ENCODE measurements around the gene LTF. TPM values are rescaled to one million over a fixed set of nuclear protein-coding genes. Genes with fewer than 3 reads are reported as not detected.

Gene LTF
- total and polyA plus RNA-seq, 9 of the 15 experiments (the other 6 are each of a cell fraction or from before 2014, with no cell fraction given): 0.07 TPM; not detected in 8

DNA sequence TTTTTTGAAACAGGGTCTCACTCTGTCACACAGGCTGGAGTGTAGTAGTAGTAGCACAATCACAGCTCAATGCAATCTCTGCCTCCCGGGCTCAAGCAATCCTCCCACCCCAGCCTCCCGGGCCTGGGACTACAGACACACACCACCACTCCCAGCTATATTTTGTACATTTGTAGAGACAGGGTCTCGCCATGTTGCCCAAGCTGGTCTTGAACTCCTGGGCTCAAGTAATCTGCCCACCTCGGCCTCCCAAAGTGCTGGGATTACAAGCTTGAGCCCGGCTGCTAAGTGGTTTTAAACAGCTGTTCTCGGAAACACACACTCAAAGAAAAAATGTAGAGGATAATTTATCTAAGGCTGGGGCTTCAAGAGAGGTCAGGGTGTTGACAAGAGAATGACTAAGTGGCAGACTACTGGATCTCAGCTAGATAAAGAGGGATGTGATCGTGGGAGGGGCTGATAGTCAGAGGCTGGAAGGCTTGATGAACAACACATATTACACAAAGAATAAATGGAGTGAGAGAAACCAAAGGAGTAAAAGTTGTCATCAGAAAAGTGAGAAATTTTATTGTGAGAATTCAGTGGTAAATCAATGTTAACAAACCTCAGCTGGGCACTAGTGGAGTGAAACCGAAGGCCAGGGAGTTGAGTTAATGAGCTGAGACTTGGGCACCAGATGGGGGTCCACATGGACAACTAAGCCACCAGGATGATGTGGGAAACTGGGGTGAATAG, 64.5 kb downstream of the LTF start (continued):
- TF ChIP-seq ARNT (IDR thresholded peaks at IDR 0.05) (peak in 1 of 2 experiments; percentile 90; a peak in 3 of 4 replicates), ESRRA (IDR thresholded peaks at IDR 0.05; ENCODE audit: borderline replicate concordance, low read depth) (peak; percentile 64; the same call in 1 of the 2 replicates), ZBTB1 (CRISPR knock-in tag; IDR thresholded peaks at IDR 0.05; ENCODE audit: borderline replicate concordance, low read depth) (no peak), ZNF644 (tag; IDR thresholded peaks at IDR 0.05; ENCODE audit: low read depth) (peak; percentile 76; the same call in 1 of the 2 replicates), FOXA1 (IDR thresholded peaks at IDR 0.05; ENCODE audit: borderline replicate concordance) (no peak), CEBPB (tag; IDR thresholded peaks at IDR 0.05) (no peak), ZNF146 (CRISPR knock-in tag; IDR thresholded peaks at IDR 0.05; ENCODE audit: unreplicated experiment) (no peak), MYBL2 (IDR thresholded peaks at IDR 0.05; ENCODE audit: low read depth) (no peak), MYBL2 (CRISPR knock-in tag; IDR thresholded peaks at IDR 0.05; ENCODE audit: borderline replicate concordance) (no peak), SMARCA4 (IDR thresholded peaks at IDR 0.05) (peak; percentile 96), MTA3 (IDR thresholded peaks at IDR 0.05; ENCODE audit: borderline replicate concordance) (peak; percentile 51; the same call in 1 of the 2 replicates), HMG20A (CRISPR knock-in tag; conservative IDR thresholded peaks at IDR 0.05) (peak; percentile 88), CCAR2 (IDR thresholded peaks at IDR 0.05; ENCODE audit: low read depth, low read length) (no peak), NFXL1 (CRISPR knock-in tag; IDR thresholded peaks at IDR 0.05) (no peak), ZNF717 (CRISPR knock-in tag; IDR thresholded peaks at IDR 0.05) (no peak), RB1 (IDR thresholded peaks at IDR 0.05; ENCODE audit: low read depth) (no peak; the same call in 1 of the 2 replicates), SRSF1 (IDR thresholded peaks at IDR 0.05; ENCODE audit: low read depth, low read length) (no peak), HMGN3 (IDR thresholded peaks at IDR 0.05; ENCODE audit: borderline replicate concordance, extremely low read depth, insufficient read length, low read depth, low read length) (peak; percentile 57), ZNF384 (IDR thresholded peaks at IDR 0.05; ENCODE audit: low read depth, low read length) (peak; percentile 70), ZNF184 (CRISPR knock-in tag; IDR thresholded peaks at IDR 0.05) (no peak), EGR1 (conservative IDR thresholded peaks at IDR 0.05) (peak; percentile 61), U2AF1 (optimal IDR thresholded peaks at IDR 0.05; ENCODE audit: low read depth, low read length) (no peak), ZFPM2 (CRISPR knock-in tag; IDR thresholded peaks at IDR 0.05) (0 out of 2 replicates have a peak, but pooled peaks have one; percentile 12), ARID1B (IDR thresholded peaks at IDR 0.05) (peak; percentile 95), TAF15 (IDR thresholded peaks at IDR 0.05; ENCODE audit: low read depth, low read length) (no peak)
- TF ChIP-seq, protein P1, sequence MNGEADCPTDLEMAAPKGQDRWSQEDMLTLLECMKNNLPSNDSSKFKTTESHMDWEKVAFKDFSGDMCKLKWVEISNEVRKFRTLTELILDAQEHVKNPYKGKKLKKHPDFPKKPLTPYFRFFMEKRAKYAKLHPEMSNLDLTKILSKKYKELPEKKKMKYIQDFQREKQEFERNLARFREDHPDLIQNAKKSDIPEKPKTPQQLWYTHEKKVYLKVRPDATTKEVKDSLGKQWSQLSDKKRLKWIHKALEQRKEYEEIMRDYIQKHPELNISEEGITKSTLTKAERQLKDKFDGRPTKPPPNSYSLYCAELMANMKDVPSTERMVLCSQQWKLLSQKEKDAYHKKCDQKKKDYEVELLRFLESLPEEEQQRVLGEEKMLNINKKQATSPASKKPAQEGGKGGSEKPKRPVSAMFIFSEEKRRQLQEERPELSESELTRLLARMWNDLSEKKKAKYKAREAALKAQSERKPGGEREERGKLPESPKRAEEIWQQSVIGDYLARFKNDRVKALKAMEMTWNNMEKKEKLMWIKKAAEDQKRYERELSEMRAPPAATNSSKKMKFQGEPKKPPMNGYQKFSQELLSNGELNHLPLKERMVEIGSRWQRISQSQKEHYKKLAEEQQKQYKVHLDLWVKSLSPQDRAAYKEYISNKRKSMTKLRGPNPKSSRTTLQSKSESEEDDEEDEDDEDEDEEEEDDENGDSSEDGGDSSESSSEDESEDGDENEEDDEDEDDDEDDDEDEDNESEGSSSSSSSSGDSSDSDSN (IDR thresholded peaks at IDR 0.05; ENCODE audit: borderline replicate concordance in 1 of 2, low read depth in 2 of 2, low read length in 2 of 2): no peak
- TF ChIP-seq, protein P2, sequence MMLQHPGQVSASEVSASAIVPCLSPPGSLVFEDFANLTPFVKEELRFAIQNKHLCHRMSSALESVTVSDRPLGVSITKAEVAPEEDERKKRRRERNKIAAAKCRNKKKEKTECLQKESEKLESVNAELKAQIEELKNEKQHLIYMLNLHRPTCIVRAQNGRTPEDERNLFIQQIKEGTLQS (IDR thresholded peaks at IDR 0.05): peak; percentile 79
- TF ChIP-seq, protein P2 (CRISPR knock-in tag; conservative IDR thresholded peaks at IDR 0.05): 0 out of 2 replicates have a peak, but pooled peaks have one; percentile 56

Data from K562 (cell line).